Measurements from ENCODE around the gene BTBD1.

BTBD1 gene

DNA sequence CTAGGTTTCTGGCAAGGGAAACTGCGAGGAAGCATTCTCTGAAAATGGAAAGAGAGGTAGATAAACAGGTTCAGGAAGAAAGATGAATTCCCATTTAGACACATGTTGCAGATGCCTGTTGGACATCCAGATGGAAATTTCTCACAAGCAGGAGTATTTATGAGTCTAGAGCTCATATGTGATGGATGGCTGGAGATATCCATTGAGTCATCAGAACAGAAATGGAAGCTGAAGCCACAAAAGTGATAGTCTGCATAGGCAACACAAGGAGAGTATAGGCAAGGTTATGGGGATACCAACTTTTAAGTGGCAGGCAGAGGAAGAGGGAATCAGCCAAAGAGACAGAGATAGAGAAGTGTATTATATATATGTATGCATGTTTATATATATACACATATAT is 87.3 kb downstream of the BTBD1 start:
- no peak overlapping the region for H3K27ac ChIP-seq (replicated peaks)
- H3K4me3 ChIP-seq (replicated peaks; ENCODE audit: insufficient read depth, low read length), result no peak overlapping the region
- no peaks in the 10 kb centered on the region for H3K27me3 ChIP-seq (ENCODE audit: insufficient read depth, poor library complexity, severe bottlenecking)
- TF ChIP-seq POLR2AphosphoS5 (IDR thresholded peaks at IDR 0.05; ENCODE audit: low read depth) (no peak), GABPA (IDR thresholded peaks at IDR 0.05; ENCODE audit: low read depth) (no peak), SPI1 (IDR thresholded peaks at IDR 0.05; ENCODE audit: borderline replicate concordance, low read depth) (no peak)
- TF ChIP-seq, protein P1, sequence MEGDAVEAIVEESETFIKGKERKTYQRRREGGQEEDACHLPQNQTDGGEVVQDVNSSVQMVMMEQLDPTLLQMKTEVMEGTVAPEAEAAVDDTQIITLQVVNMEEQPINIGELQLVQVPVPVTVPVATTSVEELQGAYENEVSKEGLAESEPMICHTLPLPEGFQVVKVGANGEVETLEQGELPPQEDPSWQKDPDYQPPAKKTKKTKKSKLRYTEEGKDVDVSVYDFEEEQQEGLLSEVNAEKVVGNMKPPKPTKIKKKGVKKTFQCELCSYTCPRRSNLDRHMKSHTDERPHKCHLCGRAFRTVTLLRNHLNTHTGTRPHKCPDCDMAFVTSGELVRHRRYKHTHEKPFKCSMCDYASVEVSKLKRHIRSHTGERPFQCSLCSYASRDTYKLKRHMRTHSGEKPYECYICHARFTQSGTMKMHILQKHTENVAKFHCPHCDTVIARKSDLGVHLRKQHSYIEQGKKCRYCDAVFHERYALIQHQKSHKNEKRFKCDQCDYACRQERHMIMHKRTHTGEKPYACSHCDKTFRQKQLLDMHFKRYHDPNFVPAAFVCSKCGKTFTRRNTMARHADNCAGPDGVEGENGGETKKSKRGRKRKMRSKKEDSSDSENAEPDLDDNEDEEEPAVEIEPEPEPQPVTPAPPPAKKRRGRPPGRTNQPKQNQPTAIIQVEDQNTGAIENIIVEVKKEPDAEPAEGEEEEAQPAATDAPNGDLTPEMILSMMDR (IDR thresholded peaks at IDR 0.05; ENCODE audit: insufficient read depth, low read length), result no peak
- TF ChIP-seq, protein P2, sequence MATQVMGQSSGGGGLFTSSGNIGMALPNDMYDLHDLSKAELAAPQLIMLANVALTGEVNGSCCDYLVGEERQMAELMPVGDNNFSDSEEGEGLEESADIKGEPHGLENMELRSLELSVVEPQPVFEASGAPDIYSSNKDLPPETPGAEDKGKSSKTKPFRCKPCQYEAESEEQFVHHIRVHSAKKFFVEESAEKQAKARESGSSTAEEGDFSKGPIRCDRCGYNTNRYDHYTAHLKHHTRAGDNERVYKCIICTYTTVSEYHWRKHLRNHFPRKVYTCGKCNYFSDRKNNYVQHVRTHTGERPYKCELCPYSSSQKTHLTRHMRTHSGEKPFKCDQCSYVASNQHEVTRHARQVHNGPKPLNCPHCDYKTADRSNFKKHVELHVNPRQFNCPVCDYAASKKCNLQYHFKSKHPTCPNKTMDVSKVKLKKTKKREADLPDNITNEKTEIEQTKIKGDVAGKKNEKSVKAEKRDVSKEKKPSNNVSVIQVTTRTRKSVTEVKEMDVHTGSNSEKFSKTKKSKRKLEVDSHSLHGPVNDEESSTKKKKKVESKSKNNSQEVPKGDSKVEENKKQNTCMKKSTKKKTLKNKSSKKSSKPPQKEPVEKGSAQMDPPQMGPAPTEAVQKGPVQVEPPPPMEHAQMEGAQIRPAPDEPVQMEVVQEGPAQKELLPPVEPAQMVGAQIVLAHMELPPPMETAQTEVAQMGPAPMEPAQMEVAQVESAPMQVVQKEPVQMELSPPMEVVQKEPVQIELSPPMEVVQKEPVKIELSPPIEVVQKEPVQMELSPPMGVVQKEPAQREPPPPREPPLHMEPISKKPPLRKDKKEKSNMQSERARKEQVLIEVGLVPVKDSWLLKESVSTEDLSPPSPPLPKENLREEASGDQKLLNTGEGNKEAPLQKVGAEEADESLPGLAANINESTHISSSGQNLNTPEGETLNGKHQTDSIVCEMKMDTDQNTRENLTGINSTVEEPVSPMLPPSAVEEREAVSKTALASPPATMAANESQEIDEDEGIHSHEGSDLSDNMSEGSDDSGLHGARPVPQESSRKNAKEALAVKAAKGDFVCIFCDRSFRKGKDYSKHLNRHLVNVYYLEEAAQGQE (IDR thresholded peaks at IDR 0.05; ENCODE audit: insufficient replicate concordance, low read depth), result no peak
- no peak for DNase-seq (ENCODE audit: low read depth in 1 of 2, low spot score in 1 of 2)

DNA sequence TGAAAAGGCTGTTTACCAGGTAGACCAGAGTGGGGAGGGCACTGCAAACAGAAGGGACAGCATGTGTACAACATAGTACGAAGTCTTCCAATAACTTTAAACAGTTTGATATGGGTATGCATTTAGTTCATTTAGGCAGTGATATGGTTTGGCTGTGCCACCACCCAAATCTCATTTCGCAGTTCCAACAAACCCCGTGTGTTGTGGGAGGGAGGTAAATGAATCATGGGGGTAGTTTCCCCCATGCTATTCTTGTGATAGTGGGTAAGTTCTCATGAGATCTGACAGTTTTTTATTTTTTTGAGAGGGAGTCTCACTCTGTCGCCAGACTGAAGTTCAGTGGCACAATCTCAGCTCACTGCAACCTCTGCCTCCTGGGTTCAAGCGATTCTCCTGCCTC is 88.6 kb downstream of the BTBD1 start:
- H3K27ac ChIP-seq (replicated peaks), result no peak overlapping the region
- no peak for TF ChIP-seq SPI1 (IDR thresholded peaks at IDR 0.05; ENCODE audit: borderline replicate concordance, low read depth)
- no peak for TF ChIP-seq POLR2AphosphoS5 (IDR thresholded peaks at IDR 0.05; ENCODE audit: low read depth)
- no peak for TF ChIP-seq GABPA (IDR thresholded peaks at IDR 0.05; ENCODE audit: low read depth)
- TF ChIP-seq, protein P2 (IDR thresholded peaks at IDR 0.05; ENCODE audit: insufficient replicate concordance, low read depth), result no peak
- TF ChIP-seq, protein P1 (IDR thresholded peaks at IDR 0.05; ENCODE audit: insufficient read depth, low read length), result no peak
- DNase-seq (ENCODE audit: low read depth in 1 of 2, low spot score in 1 of 2), result no peak
- H3K27me3 ChIP-seq (ENCODE audit: insufficient read depth, poor library complexity, severe bottlenecking), result no peaks in the 10 kb centered on the region
- H3K4me3 ChIP-seq (replicated peaks; ENCODE audit: insufficient read depth, low read length), result no peak overlapping the region

DNA sequence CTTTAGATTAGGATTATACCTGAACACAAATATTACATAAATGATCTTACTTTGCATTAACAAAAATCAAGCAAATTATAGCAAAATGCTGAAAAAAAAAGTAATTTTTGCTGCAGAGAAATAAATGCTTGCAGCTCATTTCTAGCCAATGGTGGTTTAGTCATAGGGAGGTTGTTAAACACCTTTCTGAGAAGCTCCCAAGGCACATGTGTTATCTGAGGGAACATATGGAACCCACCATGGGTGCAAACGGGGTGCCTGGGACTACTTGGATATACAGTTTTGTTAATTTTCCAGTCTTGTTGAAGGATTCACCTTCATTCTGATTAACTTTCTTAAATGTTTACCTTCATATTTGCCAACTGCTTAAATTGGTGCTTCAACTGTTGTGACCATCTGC is 90.0 kb downstream of the BTBD1 start:
- no peak overlapping the region for H3K27ac ChIP-seq (replicated peaks)
- DNase-seq (ENCODE audit: low read depth in 1 of 2, low spot score in 1 of 2), result no peak
- no peaks in the 10 kb centered on the region for H3K27me3 ChIP-seq (ENCODE audit: insufficient read depth, poor library complexity, severe bottlenecking)
- TF ChIP-seq GABPA (IDR thresholded peaks at IDR 0.05; ENCODE audit: low read depth), result no peak
- TF ChIP-seq, protein P1 (IDR thresholded peaks at IDR 0.05; ENCODE audit: insufficient read depth, low read length), result no peak
- no peak overlapping the region for H3K4me3 ChIP-seq (replicated peaks; ENCODE audit: insufficient read depth, low read length)

DNA sequence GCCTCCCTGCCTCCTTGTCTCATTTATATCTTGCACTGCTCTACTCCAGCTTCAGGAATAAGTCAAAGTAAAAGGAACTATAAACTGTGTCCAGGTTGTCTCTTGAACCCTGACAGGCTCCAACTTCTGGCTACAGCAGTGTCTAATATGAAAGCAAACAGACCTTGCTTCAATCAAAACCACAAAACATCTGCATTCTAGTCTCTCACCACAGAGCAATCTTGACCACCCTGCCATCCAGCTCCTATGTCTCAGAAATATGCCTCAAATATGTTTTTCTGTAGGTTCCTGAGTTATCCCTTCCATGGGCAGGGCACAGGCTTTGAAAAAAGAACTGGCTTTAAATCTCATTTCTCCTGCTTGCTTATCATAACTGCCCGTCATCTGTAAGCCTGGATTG is 94.1 kb downstream of the BTBD1 start:
- DNase-seq (ENCODE audit: low read depth in 1 of 2, low spot score in 1 of 2), result no peak
- H3K27me3 ChIP-seq (ENCODE audit: insufficient read depth, poor library complexity, severe bottlenecking), result no peaks in the 10 kb centered on the region
- H3K4me3 ChIP-seq (replicated peaks; ENCODE audit: insufficient read depth, low read length), result no peak overlapping the region
- H3K27ac ChIP-seq (replicated peaks), result no peak overlapping the region
- TF ChIP-seq POLR2AphosphoS5 (IDR thresholded peaks at IDR 0.05; ENCODE audit: low read depth), result no peak
- TF ChIP-seq, protein P2 (IDR thresholded peaks at IDR 0.05; ENCODE audit: insufficient replicate concordance, low read depth), result no peak
- TF ChIP-seq SPI1 (IDR thresholded peaks at IDR 0.05; ENCODE audit: borderline replicate concordance, low read depth), result no peak
- no peak for TF ChIP-seq GABPA (IDR thresholded peaks at IDR 0.05; ENCODE audit: low read depth)
- TF ChIP-seq, protein P1 (IDR thresholded peaks at IDR 0.05; ENCODE audit: insufficient read depth, low read length), result no peak

Data from HL-60 (cell line).